Testis (tissue), 3 donors: ENCODE results near the gene ZP4. TPM values are rescaled to one million over a fixed set of nuclear protein-coding genes. Genes with fewer than 3 reads are reported as not detected.
"Not testable (repeated sequence)": the region's sequence is repeated elsewhere in the genome, so short reads cannot be mapped to it uniquely, and the experiment has no call there.

Source experiments
- DNase-seq: peaks from one replicate; pipeline ENCODE4 v3.0.0-alpha.2; 2019
- H3K27ac ChIP-seq, 2 donors: fragments of 200-600 bp; sonication (generic); one replicate each; pipeline ENCODE4 v1.5.1; 2019
- H3K27me3 ChIP-seq: fragments of 200-600 bp; sonication (generic); one replicate; pipeline ENCODE4 v1.5.1; 2019
- H3K36me3 ChIP-seq: fragments of 200-600 bp; sonication (generic); one replicate; pipeline ENCODE4 v1.5.1; 2017; ENCODE audit warnings: low read depth; ENCODE audit errors: missing control alignments
- H3K4me1 ChIP-seq: fragments of 200-600 bp; sonication (generic); one replicate; pipeline ENCODE4 v1.5.1; 2019
- H3K4me3 ChIP-seq, 2 donors: fragments of 200-600 bp; sonication (generic); one replicate each; pipeline ENCODE4 v1.5.1; 2017 to 2019
- H3K9me3 ChIP-seq: fragments of 200-600 bp; sonication (generic); one replicate; pipeline ENCODE4 v1.5.1; 2017
- POLR2A ChIP-seq: fragments of 450-650 bp; IDR thresholded peaks from one replicate; pipeline ENCODE4 v1.6.1; 2017; ENCODE audit warnings: antibody characterized with exemption, mild to moderate bottlenecking, moderate library complexity
- WGBS, 2 donors: methylation state at CpG; one replicate each; pipeline ENCODE4 v1.1.5; 2018; 5-methylcytosine and 5-hydroxymethylcytosine counted together
- intact Hi-C: fragments of 100-400 bp; cut with DNase I; formaldehyde crosslinking; loops from one replicate; pipeline ENCODE4 v1.15.1; 2023; ENCODE audit warnings: low total_unique reads
- polyA plus RNA-seq: library from polyadenylated mRNA; stranded (reverse); fragments of 350-450 nt; fragmentation: Illumina TruSeq; extraction: RNeasy Lipid Tissue Mini Kit (QIAGEN cat#74804); gene quantifications from one replicate; pipeline ENCODE4 v1.2.3, GENCODE V29; 2014; ENCODE audit warnings: low read depth, low replicate concordance; ENCODE audit not compliant: insufficient read depth
- total RNA-seq, 2 donors: library from RNA; depleted of rRNA; stranded (reverse); fragments of >200 nt; gene quantifications; one replicate each; pipeline ENCODE4 v1.2.3, GENCODE V29; 2016
- TF ChIP-seq, protein P1 (sequence below), 3 experiments: fragments of 450-650 bp in 2 of 3; fragments of 200-600 bp in 1 of 3; sonication (generic) in 1 of 3; IDR thresholded peaks; one replicate each; pipeline ENCODE4 v1.5.1; 2016 to 2019; ENCODE audit warnings: antibody characterized with exemption in 3 of 3, mild to moderate bottlenecking in 2 of 3, moderate library complexity in 1 of 3

Gene ZP4
- total and polyA plus RNA-seq, 3 donors from 2014 or later: not detected

DNA sequence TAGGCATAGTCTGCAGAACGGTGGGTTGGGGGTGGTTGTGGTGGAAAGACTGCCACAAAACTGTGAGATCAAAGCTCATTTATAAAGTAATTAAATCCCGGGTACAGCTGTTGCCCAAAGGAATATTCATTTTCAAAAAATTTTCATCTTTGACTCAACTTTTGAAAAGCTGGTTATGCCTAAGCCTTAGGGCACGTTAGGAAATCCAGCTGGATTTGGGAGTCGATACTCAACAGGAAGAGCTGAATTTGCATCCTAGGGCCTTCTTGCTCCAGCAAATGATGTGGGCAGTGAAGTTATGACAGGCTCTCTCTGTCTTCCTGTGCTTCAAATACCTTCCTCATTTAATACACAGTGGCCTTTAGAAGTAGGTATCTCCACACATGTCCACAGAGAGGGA is 31.7 kb downstream of the ZP4 start:
- Histone ChIP-seq H3K36me3 (no peaks in the 10 kb centered on the region), H3K27me3 (no peaks in the 10 kb centered on the region), H3K4me3 (no peak overlapping the region), H3K27ac (no peak overlapping the region), H3K4me1 (peaks cover under 1% of the 10 kb centered on the region), H3K9me3 (no peaks in the 10 kb centered on the region)
- 68% methylated on average over 4 of the region's 4 CpGs for WGBS, 2 donors
- DNase-seq: no peak
- TF ChIP-seq, protein P1, sequence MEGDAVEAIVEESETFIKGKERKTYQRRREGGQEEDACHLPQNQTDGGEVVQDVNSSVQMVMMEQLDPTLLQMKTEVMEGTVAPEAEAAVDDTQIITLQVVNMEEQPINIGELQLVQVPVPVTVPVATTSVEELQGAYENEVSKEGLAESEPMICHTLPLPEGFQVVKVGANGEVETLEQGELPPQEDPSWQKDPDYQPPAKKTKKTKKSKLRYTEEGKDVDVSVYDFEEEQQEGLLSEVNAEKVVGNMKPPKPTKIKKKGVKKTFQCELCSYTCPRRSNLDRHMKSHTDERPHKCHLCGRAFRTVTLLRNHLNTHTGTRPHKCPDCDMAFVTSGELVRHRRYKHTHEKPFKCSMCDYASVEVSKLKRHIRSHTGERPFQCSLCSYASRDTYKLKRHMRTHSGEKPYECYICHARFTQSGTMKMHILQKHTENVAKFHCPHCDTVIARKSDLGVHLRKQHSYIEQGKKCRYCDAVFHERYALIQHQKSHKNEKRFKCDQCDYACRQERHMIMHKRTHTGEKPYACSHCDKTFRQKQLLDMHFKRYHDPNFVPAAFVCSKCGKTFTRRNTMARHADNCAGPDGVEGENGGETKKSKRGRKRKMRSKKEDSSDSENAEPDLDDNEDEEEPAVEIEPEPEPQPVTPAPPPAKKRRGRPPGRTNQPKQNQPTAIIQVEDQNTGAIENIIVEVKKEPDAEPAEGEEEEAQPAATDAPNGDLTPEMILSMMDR (IDR thresholded peaks at IDR 0.05): no peak
- TF ChIP-seq POLR2A: no peak
- intact Hi-C loops: no loop called here

DNA sequence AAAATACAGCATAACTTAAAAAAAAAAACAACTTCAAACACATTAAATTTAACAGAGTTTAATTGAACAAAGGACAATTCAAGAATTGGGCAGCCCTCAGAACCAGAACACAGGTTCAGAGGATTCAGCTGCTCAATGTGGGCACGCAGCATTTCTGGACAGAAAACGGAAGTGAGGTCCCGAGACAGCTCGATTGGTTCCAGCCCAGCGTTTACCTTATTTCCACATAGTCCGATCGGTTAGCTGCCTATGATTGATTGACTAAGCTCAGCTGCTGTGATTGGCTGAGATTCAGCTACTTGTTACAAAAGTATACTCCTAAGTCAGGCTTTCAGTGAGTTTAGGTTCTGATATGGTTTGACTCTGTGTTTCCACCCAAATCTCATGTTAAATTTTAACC is 33.3 kb downstream of the ZP4 start:
- H3K4me3 ChIP-seq: no peak overlapping the region
- H3K9me3 ChIP-seq: no peaks in the 10 kb centered on the region
- no peak for DNase-seq
- H3K36me3 ChIP-seq: no peaks in the 10 kb centered on the region
- WGBS, 2 donors: 59 to 87% methylated on average over 7 of the region's 7 CpGs
- no peak overlapping the region for H3K27ac ChIP-seq
- no peaks in the 10 kb centered on the region for H3K27me3 ChIP-seq
- H3K4me1 ChIP-seq: no peaks in the 10 kb centered on the region
- TF ChIP-seq, protein P1 (IDR thresholded peaks at IDR 0.05): no peak
- TF ChIP-seq POLR2A: no peak
- intact Hi-C loops: no loop called here

DNA sequence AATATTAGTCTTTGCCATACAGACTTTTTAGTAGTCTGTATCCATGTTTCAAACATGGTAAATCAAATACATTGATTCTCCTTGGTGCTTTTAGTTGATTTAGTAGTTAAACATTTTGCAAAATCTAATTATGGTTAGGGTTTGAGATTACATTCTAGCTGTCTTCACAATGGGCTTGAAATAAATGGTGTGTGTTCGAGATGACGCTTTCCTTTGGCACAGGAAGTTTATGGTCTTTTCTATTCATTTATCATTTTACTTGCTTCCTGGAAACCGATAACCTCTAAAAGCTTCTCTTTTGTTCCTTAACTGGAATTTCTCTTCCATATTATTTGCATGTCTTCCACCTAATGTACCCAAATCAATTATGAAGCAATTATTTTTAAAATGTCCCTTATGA is 38.4 kb downstream of the ZP4 start:
- TF ChIP-seq POLR2A: no peak
- TF ChIP-seq, protein P1 (IDR thresholded peaks at IDR 0.05): no peak
- DNase-seq: no peak
- H3K9me3 ChIP-seq: no peaks in the 10 kb centered on the region
- H3K27me3 ChIP-seq: no peaks in the 10 kb centered on the region
- H3K36me3 ChIP-seq: no peaks in the 10 kb centered on the region
- intact Hi-C loops: no loop called here
- no peaks in the 10 kb centered on the region for H3K4me1 ChIP-seq
- no peak overlapping the region for H3K4me3 ChIP-seq
- WGBS, 2 donors: 67 to 81% methylated on average over 3 of the region's 3 CpGs
- no peak overlapping the region for H3K27ac ChIP-seq

DNA sequence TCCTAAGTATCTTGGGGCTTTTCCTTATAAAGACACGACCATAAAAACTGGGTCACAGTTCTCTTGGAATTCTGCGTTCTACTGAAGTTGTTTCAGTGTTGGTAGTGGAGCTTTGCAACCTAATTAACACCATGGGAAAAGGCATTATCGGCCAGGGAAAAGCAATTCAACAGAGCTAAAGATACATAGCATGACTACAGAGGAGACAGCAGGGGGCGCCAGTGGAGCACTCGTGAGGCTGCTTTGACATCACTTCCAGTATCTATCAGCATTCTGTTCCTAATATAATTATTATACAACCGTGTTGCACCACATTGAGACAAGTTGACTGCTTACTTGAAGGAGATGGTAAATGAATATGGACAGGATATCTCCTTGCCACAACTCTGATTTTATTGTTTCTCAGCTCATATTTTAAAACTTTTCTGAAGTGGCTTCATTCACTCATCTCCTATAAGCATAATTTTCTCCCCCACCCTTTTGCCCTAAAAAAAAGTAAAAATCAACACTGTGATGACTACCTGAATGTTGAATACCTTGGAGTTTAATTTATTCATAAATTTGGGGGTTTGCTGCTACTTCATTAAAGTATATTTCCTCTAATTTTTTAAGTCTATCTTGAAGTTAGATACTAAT is 39.4 kb downstream of the ZP4 start:
- peak; percentile 85 for DNase-seq

DNA sequence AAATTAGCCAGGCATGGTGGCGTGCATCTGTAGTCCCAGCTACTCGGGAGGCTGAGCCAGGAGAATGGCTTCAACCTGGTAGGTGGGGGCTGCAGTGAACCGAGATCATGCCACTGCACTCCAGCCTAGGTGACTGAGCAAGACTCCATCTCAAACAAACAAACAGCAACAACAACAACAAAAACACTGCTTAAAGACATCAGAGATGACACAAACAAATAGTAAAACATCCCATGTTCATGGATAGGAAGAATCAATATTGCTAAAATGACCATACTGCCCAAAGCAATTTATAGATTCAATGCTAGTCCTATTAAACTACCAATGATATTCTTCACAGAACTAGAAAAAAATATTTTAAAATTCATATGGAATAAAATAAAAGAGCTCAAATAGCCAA is 47.2 kb downstream of the ZP4 start:
- H3K9me3 ChIP-seq, H3K4me3 ChIP-seq, intact Hi-C loops, H3K36me3 ChIP-seq, H3K4me1 ChIP-seq, H3K27me3 ChIP-seq, DNase-seq, H3K27ac ChIP-seq: not testable (repeated sequence)
- 98 to 100% methylated on average over 1 to 3 of the region's 3 CpGs for whole genome bisulfite sequencing, 2 donors

More for the DNA sequence above, 39.4 kb downstream of the ZP4 start:
- 13% methylated on average over 6 of the region's 6 CpGs for WGBS, 2 donors
- Histone ChIP-seq H3K27me3 (no peaks in the 10 kb centered on the region), H3K4me1 (no peaks in the 10 kb centered on the region), H3K36me3 (no peaks in the 10 kb centered on the region), H3K27ac (no peak overlapping the region), H3K9me3 (no peaks in the 10 kb centered on the region), H3K4me3 (no peak overlapping the region)
- TF ChIP-seq, protein P1 (IDR thresholded peaks at IDR 0.05): peak; percentile 35 to 59 (median 57)
- TF ChIP-seq POLR2A: no peak
- intact Hi-C loops: no loop called here
